Measurements from ENCODE around the gene TSSK3. TPM values are rescaled to one million over a fixed set of nuclear protein-coding genes. Genes with fewer than 3 reads are reported as not detected.

The TSSK3 gene, protein sequence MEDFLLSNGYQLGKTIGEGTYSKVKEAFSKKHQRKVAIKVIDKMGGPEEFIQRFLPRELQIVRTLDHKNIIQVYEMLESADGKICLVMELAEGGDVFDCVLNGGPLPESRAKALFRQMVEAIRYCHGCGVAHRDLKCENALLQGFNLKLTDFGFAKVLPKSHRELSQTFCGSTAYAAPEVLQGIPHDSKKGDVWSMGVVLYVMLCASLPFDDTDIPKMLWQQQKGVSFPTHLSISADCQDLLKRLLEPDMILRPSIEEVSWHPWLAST
- total RNA-seq = under 1 TPM; 0.85 to 0.90 TPM

DNA sequence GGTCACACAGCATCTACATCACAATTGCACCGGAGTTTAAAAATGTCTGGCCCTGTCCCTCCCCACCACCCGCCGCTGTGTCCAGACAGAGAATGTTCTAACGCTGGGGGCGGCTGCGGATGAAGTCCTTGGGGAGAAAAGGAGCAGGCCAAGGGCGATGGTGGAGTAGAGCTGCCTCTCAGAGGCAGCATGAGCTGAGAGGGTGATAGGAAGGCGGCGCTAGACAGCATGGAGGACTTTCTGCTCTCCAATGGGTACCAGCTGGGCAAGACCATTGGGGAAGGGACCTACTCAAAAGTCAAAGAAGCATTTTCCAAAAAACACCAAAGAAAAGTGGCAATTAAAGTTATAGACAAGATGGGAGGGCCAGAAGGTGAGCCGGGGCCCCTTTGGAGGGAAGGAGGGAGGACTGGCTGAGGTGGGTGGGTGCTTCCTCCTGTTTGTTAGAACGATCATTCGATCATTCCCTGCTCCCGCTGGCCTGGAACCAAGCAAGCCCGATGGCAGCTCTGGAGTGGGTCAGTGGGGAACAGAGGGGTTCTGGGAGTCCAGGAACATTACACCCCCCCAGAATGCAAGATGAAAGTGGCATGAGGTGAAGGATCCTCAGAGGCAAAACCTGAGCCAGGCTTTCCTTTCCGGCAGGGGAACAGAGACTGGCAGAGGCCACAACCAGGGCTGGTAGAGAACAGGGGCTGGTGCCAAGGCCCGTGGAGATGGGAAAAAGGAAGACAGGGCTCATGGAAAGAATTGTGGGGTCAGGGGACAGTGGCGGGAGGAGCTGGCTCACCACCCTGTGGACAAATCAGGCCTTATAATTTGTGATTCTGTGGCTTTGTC is at the start of gene TSSK3, which contains the start of gene FAM229A:
Gene TSSK3 (plus strand): TSS at position 66 of the 840 bp plus-strand sequence. CDS start 163 bp downstream, at position 229.
Gene FAM229A (minus strand): TSS at position 12 of the 840 bp plus-strand sequence. CDS start 394 bp downstream, outside the sequence.
- TF ChIP-seq, protein P1, sequence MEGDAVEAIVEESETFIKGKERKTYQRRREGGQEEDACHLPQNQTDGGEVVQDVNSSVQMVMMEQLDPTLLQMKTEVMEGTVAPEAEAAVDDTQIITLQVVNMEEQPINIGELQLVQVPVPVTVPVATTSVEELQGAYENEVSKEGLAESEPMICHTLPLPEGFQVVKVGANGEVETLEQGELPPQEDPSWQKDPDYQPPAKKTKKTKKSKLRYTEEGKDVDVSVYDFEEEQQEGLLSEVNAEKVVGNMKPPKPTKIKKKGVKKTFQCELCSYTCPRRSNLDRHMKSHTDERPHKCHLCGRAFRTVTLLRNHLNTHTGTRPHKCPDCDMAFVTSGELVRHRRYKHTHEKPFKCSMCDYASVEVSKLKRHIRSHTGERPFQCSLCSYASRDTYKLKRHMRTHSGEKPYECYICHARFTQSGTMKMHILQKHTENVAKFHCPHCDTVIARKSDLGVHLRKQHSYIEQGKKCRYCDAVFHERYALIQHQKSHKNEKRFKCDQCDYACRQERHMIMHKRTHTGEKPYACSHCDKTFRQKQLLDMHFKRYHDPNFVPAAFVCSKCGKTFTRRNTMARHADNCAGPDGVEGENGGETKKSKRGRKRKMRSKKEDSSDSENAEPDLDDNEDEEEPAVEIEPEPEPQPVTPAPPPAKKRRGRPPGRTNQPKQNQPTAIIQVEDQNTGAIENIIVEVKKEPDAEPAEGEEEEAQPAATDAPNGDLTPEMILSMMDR (IDR thresholded peaks at IDR 0.05) = no peak
- H3K27me3 Mint-ChIP-seq = no peaks in the 10 kb centered on the region
- DNase-seq (no peak), ATAC-seq (no peak)
- CTCF ChIA-PET = interaction anchor here (0.7 to 1.7 kb wide), 4 partner anchors 10 to 23 kb away, joined by 3 to 5 read pairs (median 3); no protein-coding TSS in a partner anchor
- POLR2A ChIA-PET = interaction anchor here (0.8 to 1.5 kb wide), 4 partner anchors 9 to 31 kb away, joined by 3 to 4 read pairs (median 3); no protein-coding TSS in a partner anchor
- H3K4me3 Mint-ChIP-seq = peak within 1 kb of the TSS; percentile 6
- peaks cover 1% of the 10 kb centered on the region for H3K36me3 Mint-ChIP-seq (ENCODE audit: low read depth)
- H3K9me3 Mint-ChIP-seq = no peaks in the 10 kb centered on the region
- no peak within 1 kb of the TSS for H3K27ac Mint-ChIP-seq
- intact Hi-C loops (cut with micrococcal nuclease) = no loop called here
- H3K4me1 Mint-ChIP-seq (ENCODE audit: low read depth) = peaks cover 20% of the 10 kb centered on the region

DNA sequence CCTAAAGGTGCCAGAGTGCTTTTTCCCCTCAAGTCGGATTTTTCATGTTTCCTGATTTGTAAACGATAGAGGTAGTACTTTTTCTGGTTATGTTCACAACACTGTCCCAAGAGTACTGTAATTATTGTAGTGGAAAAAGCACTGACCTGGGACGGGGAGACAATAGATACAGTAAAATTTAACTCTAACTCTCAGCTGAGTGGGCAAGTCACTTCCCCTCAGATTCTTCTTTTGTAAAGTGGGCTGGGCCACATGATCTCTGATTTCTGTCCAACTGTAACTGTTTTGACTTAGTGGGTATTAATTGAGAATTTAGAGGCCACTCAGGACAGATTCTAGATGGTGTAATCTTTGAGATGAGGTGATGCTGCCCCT is 45.4 kb upstream of the TSSK3 start:
- Mint-ChIP-seq H3K4me3 (no peak overlapping the region), H3K27me3 (no peaks in the 10 kb centered on the region), H3K36me3 (ENCODE audit: low read depth) (peaks cover 36% of the 10 kb centered on the region), H3K27ac (peak overlapping the region; percentile 9), H3K9me3 (no peaks in the 10 kb centered on the region), H3K4me1 (ENCODE audit: low read depth) (peaks cover 31% of the 10 kb centered on the region)
- POLR2A ChIA-PET = interaction anchor here (0.6 to 2.5 kb wide), 2 partner anchors 9 to 13 kb away, joined by 3 to 5 read pairs; no protein-coding TSS in a partner anchor
- intact Hi-C loops (cut with micrococcal nuclease) = no loop called here
- no peak for ATAC-seq
- TF ChIP-seq, protein P1 (IDR thresholded peaks at IDR 0.05) = no peak
- CTCF ChIA-PET = interaction anchor here (0.8 to 1.8 kb wide), 3 partner anchors 10 to 101 kb away, joined by 3 to 5 read pairs (median 4); partner anchors contain the start of gene MARCKSL1
- no peak for DNase-seq

DNA sequence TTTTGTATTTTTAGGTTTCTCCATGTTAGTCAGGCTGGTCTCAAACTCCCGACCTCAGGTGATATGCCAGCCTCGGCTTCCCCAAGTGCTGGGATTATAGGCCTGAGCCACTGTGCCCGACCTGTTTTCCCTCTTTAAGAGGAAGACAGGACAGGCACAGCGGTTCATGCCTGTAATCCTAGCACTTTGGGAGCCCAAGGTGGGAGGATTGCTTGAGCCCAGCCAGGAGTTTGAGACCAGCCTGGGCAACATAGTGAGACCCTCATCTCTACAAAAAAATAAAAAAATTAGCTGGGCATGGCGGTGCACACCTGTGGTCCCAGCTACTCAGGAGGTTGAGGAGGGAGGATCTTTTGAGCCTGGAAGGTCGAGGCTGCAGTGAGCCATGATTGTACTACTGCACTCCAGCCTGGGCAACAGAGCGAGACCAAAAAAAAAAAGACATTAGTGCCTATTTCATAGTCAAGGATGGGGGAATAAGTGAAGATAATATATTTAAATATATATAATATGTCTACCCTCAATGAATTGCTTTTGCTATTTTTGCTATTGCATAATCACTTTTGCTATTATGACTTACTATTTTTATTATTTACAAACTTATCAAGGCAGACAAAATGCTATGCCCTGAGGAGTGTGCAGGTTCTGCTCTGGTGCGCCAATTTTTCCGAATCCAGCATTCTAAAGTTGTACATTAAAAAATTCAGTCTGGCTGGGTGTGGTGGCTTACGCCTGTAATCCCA is 44.0 kb upstream of the TSSK3 start:
- Mint-ChIP-seq H3K36me3 (ENCODE audit: low read depth) (peaks cover 43% of the 10 kb centered on the region), H3K4me3 (no peak overlapping the region), H3K27ac (no peak overlapping the region), H3K4me1 (ENCODE audit: low read depth) (peaks cover 39% of the 10 kb centered on the region), H3K9me3 (no peaks in the 10 kb centered on the region), H3K27me3 (no peaks in the 10 kb centered on the region)
- TF ChIP-seq, protein P1 (IDR thresholded peaks at IDR 0.05) = no peak
- ATAC-seq (no peak), DNase-seq (no peak)
- POLR2A ChIA-PET = interaction anchor here (0.8 to 2.5 kb wide), 5 partner anchors 12 to 77 kb away, joined by 3 to 5 read pairs (median 3); no protein-coding TSS in a partner anchor
- intact Hi-C loops (cut with micrococcal nuclease) = no loop called here
- CTCF ChIA-PET = no interaction called here

DNA sequence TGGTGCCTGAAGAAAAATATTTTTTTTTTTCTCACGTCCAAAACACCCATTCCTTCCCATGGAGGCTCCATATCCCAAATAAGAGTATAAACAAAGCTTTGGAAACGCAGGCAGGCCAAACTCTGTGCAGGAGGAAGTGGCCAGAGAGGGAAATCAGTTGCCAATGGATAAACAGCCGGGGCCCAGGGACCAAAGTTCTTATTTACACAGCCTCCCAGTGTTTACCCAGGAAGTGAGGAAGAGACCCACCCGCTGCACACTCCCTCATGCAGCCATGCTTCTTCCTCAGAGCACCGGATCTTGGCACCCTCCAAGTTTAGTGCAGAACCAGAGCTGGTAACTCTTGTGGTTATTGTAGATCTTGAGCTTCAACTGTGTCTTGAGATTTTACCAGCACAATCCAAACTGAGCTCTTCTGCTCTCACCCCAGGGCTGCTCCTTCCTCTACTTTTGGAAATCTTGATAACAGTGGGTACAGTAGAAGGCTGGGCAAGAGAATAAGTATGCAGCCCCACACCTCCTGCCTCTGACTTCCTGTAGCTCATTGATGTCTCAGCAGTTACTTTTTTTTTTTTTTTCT is 40.5 kb upstream of the TSSK3 start:
- ATAC-seq (peak; percentile 65), DNase-seq (peak; percentile 32)
- Mint-ChIP-seq H3K4me3 (peak overlapping the region; percentile 0), H3K27ac (peak overlapping the region; percentile 81), H3K27me3 (no peaks in the 10 kb centered on the region), H3K36me3 (ENCODE audit: low read depth) (peaks cover 46% of the 10 kb centered on the region), H3K9me3 (no peaks in the 10 kb centered on the region), H3K4me1 (ENCODE audit: low read depth) (peaks cover 40% of the 10 kb centered on the region)
- intact Hi-C loops (cut with micrococcal nuclease) = no loop called here
- POLR2A ChIA-PET = interaction anchor here (0.7 to 1.7 kb wide), 8 partner anchors 11 to 82 kb away, joined by 3 to 10 read pairs (median 4); partner anchors contain the start of gene MARCKSL1
- TF ChIP-seq, protein P1 (IDR thresholded peaks at IDR 0.05) = no peak
- CTCF ChIA-PET = interaction anchor here (0.8 to 3.2 kb wide), 8 partner anchors 9 to 106 kb away, joined by 3 to 21 read pairs (median 4); partner anchors contain the start of gene MARCKSL1

All from activated CD8-positive, alpha-beta T cell treated with anti-CD3 and anti-CD28 coated beads for 36 hours (primary cell).